ENCODE data around the gene KRT14.
A peak's percentile ranks its signal among the peaks of the same experiment; 100 is the strongest.
"Not testable (repeated sequence)": the region's sequence is repeated elsewhere in the genome, so short reads cannot be mapped to it uniquely, and the experiment has no call there.

KRT14 gene

DNA sequence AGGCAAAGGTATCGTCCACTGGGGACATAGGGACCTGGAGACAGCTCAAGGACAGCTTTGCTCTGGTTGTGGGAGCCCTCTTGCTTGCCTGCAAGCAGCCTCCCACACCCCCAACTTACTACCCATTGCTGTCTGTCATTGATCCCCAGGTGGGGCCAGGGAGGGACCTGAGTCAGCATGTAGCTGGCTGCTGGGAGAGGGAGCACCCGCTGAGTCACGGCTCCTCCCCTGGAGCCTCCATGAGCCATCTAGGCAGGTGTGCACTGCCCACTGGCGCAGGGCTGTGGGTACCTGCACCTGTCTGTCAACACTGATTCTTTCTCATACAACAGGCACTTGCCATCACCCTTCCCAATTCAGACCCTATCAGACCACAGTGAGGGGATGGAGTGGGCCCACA, 10.0 kb downstream of the KRT14 start:
- DNase-seq = not testable (repeated sequence)

DNA sequence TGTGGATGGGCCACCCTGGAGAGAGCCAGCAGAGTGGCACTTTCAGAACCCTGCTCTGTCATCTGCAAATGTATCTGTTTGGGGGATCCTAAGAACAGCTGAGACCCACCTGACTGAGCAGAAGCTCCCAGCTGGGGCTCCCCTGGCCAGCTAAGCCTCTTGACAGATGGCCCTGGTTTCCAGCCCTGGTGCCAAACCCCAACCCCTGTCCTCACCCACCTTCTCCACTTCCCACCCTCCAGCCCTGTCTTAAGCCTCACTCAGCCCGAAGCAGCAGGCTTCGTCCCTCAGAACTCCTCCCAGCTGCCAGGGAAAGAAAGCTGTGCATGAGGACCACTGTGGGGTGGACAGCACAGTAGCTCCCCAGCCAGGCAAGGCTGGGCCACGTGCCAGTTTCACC, 11.4 kb downstream of the KRT14 start:
- no peak for DNase-seq

DNA sequence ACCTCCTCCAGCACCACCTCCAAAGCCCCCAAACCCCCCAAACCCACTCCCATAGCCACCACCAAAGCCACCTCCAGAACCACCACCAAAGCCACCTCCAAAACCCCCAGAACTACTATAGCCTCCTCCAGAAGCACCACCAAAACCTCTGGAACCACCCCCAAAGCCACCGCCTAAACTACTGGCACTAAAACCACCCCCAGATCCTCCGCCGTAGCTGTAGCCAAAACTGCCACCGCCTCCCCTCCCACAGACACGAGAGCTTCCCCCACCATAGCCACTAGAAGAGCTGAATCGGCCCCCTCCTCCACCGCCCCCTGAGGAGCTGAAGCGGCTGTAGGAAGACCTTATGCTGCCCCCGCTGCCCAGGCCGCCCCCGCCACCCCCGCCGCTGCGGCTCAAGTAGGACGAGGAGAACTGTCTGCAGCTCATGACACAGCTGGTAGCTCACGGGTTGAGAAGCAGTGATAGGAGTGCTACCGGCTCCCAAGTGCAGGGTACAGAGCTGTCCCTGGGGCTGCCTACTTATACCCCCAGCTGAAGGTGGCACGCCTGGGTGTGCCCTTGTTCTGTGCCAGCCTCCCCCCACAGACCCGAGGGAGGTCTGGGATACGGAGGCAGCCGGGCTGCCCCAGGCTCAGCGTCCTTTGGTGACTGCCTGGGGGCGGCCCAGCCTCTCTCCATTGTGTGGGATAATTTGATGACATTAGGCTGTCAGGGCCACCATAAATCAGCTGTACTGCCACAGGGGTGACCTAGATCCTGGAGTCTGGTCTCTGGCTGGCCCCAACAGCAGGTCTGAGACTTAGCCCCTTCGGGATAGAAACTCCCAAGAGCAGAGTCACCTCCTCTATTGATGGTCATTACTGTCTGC, 14.9 kb downstream of the KRT14 start, which contains the start of gene KRT9:
KRT9 (minus strand) TSS at position 499 of the 874 bp plus-strand sequence; CDS start at position 432, 67 bp downstream.
- no peak for DNase-seq

DNA sequence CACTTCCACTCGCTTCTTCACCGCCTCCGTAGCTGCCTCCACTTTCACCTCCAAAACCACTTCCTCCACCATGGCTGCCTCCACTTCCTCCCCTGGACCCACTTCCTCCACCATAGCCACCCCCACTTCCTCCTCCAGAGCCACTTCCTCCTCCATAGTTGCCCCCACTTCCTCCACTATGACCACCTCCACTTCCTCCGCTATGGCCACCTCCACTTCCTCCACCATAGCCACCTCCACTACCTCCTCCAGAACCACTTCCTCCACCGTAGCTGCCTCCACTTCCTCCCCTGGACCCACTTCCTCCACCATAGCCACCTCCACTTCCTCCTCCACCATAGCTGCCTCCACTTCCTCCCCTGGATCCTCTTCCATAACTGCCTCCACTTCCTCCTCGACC, 19.4 kb downstream of the KRT14 start:
- DNase-seq = peak in 2 of 6 experiments; percentile 10 to 13

DNA sequence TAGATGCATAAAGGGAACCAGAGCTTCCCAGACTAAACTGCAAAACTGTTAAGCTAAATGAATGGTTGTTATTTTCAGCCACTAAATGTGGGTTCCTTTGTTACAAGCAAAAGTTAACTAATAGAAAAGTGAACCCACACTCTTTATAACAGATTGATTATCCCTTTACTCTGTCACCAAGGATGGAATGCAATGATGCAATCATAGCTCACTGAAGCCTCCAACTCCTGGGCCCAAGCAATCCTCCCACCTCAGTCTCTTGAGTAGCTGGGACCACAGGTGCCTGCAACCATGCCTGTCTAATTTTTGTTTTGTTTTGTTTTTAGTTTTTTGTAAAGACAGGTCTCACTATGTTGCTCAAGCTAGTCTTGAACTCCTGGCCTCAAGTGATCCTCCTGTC, 21.4 kb downstream of the KRT14 start:
- no peak for DNase-seq

DNA sequence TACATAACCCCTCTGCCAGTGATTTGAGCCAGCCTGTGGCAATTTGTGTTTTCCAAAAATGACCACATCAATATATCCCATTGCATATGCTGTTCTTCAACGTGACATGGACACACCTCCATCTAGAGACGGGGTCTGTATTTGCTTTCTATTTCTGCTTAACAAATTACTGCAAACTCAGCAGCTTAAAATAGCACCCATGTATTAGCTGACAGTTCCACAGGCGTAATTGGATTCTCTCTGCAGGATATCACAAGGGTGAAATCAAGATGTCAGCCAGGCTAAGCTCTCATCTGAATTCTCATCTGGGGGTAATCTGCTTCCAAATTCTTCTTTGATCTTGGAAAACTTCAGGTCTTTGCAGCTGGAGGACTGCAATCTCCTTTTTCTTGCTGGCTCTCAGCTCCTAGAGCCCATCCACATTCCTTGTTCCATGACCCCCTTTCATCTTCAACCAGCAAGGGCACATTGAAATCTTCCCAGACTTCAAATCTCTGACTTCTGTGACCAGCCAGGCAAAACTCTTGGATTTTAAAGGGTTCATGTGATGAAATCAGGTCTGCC, 23.0 kb downstream of the KRT14 start:
- no peak for DNase-seq

DNA sequence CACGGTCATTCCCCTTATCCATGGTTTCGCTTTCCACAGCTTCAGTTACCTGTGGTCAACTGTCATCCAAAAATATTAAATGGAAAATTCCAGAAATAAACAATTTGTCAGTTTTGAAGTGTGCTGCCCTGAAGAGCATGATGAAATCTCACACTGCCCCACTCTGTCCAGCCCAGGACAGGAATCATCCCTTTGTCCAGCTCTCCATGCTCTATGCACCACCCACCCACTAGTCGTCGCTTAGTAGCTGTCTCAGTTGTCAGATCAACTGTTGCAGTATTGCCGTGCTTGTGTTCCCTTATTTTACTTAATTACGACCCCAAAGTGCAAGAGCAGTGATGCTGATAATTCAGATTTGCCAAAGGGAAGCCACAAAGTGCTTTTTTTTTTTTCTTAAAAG, 25.1 kb downstream of the KRT14 start:
- no peak for DNase-seq

DNA sequence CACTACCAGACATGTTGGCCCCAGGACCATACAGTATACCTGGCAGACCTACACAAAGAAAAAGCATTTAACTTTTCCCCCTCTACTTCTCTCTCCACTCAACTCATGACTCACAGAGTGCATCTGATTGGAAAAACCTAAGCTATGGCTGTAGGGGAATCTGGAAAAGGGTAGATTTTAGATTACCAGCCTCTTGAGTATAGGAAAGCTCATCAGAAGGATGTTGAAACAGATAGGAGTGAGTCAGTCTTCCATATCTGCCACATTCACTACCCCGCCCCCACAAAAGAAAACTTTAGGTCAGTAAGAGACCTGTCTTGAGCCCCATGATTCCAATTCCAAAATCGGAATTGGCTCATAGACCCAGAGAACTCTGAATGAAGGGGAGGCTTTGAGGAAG, 27.1 kb downstream of the KRT14 start:
- DNase-seq = no peak

DNA sequence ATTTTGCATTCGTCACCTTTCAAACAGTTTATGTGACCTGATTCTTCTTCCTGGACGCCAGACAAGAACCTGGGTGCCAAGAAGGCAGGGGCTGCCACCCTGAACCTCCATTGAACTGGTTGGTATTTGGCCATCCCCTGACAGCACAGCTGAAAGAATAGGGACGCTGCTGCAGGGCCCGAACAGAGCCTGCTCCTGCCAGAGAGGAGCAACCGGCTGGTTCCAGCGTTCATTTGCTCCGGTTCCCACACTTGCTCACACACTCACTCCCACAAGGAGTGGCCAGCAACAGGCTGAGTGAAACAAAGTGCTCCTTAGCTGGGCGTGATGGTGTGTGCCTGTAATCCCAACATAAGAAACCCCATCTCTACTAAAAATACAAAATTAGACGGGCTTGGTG, 29.8 kb downstream of the KRT14 start:
- DNase-seq = no peak

DNA sequence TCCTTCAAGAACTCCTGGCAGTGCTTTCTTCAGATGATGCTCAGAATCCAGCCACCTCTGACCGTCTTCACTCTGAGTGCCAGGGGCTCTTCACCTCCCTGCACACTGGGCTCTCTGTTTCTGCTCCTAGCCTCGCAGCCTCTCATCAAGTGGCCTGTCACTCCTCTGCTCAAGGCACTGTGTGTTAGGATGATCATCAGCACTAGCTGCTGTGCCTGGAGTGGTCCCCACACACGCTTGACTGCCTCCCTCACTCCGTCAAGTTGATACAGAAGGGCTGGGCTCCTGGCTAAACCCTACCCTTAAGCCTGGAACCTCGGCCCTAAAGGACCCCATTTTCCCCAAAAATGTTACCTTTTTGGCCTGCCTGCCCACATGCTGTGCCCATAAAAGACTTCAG, 30.4 kb downstream of the KRT14 start:
- DNase-seq = no peak

DNA sequence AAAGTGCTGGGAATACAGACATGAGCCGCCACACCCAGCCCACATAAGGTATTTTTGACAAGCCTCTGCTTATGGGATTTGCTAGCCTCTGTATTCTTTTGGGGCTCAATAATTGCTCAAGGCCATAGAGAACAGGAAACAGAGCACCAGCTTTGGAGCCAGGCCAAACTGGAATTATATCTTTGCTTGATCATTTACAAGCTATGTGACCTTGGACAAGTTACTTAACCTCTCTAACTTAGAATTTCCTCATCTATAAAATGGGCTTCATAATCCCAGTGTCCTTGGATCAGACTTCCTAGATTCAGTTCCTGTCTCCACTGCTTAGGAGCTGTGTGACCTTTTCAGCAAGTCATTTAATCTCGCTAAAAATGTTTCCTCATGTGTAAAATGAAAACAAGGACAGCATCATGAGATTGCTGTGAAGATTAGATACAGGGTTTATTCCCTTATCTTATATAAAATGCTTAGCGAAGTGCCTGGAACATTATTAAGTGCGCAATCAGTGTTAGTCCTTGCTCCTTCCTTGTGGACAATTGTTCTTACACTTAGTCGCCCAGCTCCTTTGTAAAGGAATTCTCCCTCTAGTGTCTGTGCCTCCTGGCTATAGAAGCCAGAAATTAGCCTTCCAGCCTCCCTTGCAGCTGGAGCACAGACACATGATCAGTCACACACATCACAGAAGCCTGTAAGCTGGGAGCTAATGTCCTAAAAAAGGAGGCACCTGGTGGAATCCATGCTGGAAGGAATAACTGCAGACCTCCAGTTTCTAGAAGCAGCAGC, 31.4 kb downstream of the KRT14 start:
- no peak for DNase-seq

DNA sequence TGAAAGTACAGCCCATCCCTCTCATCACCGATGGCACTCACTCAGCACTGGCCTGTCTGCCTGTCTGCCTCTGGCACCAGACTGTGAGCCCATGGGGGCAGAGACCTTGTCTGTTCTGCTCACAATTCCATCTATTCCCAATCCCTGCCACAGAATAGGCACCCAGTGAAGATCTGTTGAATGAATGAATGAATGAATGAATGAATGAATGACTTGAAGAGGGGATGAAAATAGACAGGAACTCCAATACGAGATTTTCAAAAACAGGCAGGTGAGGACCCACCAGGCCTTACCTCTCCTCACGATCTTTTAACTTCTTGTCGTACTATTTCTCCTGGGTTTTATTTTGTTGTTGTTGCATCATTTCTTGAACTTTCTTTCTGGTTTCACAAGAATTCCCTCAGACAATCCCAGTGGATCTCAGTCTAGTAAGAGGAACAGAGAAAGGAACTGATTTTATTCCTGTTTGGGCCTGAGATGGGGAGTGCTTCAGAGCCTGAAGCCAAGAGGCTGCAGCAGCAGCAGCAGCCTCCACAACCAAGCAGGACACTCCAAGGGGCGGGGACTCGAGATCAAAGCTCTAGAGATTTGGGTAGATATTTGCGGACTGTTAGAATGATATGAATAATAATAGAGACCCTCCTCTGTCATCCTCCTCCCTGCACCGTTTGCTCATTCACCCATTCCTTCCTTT, 32.6 kb downstream of the KRT14 start:
- DNase-seq = no peak

DNA sequence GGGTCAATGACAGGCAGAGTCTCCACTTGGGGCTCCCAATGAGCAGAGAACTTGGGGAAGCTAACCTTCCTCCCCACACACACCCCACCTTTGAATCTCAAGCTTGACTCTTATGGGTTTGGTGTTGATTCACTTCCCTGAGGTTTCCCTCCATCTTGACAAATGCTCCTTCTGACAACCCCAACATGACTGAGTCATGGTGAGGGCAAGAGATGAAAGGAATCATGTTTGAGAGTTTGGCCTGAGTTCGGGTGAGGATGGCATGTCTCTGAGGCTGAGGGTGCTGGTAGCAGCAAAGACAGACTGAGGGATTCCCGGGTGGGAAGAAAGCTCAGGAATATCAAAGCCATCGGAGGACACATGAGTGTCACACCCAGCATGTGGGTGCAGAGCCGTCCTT, 33.5 kb downstream of the KRT14 start:
- no peak for DNase-seq

DNA sequence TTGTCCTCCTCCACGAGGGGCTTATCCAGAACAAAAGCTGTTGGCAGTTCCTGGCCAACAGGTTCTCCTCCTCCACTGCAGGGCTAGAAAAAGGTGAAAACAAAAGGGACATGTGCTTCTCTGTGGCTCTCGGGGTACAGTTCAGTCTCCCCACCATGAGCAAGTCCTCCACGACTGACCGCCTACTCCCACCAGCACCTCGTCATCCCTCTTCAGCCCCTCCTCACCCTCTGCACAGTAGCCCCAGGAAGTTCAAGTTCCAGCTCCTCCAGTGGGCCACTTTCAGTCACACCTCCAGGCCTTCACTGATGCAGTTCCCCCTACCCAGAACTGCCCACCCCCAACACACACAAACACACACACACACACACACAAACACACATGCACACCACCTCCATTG, 34.2 kb downstream of the KRT14 start:
- DNase-seq = no peak

DNA sequence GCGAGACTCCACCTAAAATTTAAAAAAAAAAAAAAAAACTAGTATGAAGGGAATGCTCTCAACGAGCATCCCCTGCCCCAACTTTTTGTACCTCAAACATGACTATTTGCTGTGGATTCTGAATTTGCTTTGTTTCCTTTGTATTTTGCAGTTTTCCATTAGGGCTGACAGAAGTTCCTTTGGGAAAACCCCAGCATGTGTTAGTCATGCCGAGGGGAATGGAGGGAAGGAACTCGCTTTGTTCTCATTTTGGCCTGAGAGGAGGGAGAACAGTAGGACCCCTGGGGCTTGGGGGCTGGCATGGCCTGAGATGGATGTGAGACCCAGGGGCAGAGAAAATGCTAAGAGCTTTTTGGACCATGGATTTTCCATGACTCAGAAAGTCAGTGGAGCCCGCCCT, 35.3 kb downstream of the KRT14 start:
- DNase-seq = no peak

DNA sequence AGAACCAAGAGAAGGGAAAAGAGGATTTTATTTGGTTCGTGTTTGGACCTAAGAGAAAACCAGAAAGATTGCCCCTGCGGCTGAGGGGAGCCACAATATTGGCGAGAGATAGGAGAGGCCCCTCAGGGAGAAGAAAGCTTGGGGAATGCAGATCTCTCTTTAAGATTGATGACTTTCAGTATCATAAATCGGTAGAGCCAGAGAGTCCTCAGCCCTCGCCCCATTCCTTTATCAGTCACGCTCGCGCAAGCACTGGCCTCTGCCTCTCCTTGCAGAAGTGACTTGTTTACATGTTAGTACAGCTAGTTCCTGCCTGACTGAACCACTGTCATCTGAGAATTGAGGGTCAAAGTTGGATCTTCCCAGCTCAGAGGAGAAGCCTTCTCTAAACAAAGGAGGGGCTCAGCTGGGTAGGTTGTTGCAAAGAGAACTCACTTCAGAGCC, 37.1 kb downstream of the KRT14 start:
- no peak for DNase-seq

DNA sequence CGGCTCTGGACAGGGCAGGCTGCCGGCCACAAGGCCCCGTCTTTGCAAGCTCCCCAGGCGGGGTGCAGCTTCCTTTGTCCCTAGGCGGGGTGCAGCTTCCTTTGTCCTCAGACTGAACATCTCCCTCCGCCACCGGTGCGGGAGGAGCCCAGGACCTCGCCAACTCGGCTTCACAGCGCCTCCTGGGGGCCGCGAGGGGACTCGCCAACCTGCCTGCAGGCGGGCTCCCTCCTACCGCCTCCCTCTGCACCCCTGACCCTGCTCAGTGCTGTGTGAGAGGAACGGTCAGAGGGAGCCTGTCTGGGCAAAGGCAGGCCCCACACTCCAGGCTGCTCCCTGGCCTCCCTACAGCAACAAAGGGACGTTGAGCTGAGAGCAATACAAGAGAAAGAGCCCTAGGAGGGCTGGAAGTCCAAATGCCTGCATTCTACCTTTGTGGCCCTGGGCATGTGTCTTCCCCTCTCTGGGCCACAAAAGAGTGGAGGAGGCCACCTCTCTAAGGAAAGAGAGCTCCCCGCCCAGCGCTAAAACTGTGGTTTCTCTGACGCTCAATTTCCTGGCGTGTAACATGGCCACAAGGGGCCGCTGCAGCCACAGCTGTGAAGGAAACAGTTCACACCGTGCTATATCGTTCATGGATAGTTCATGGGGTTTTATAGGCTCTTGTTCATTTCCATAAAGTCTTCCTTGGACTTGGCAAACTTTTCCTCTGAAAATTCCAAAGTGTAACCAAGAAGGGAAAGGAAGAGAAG, 37.7 kb downstream of the KRT14 start:
- DNase-seq = peak; percentile 63 to 86 (median 71)

DNA sequence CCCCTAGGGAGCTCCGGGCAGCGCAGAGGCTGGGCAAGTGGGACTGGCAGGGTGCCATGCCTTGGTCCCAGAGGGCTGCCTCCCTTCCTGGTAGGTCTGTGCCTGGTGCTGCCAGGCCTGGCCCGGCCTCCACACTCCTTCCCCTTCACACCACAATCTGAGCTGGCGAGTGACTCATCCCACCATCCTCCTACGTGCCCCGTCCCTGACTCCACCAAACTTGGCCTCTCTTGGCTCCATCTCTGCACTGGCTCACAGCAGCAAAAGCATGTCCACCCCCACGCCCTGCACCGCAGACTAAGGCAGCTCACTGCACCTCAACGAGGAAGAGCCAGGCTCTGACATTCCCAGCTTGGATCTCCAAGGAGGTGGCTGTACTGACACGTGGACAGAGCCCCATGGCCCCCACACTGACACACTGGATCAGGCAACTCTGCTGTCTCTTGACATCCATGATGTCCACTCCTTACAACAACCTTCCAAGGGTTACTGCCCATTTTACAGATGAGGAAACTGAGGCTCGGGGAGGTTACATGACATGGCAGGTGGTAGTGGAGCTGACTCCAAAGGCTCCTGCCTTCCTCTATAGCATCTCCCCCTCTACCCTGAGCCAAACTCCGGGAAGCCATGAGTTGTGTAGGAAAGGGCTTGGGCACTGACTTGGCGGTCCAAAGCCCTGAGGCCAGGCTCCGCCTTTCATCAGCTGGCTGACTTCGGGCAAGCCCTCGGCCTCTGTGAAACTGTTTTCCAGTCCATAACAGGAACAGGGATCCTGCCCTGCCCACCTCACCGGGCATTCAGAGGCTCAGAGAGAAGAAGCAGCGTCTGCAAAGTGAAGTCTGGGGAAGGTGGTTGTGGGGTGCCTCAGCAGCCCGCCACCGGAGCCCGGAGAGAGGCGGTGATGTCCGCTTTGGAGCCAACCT, 38.5 kb downstream of the KRT14 start:
- no peak for DNase-seq

DNA sequence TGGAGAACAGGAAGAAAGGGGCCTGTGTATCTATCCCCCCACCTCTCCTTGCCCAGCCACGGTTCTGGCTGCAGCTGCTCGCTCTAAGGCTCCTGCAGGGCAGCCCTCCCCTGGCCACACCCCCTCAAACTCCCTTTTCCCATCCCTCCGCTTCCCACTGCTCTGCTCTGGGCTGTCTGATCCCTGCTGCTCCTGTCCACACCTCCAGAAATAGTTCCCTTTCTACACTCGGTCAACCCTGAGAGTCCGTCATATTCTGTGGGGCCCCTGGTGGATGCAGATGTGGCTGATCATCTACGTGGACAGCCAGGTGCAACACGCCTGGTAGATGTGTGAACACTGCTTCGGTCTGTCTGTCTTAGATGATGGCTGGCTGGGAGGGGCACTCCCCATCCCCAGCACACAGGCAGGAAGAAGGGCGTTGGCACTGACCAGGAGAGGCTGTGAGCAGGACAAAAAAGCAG, 39.3 kb downstream of the KRT14 start:
- DNase-seq = no peak

DNA sequence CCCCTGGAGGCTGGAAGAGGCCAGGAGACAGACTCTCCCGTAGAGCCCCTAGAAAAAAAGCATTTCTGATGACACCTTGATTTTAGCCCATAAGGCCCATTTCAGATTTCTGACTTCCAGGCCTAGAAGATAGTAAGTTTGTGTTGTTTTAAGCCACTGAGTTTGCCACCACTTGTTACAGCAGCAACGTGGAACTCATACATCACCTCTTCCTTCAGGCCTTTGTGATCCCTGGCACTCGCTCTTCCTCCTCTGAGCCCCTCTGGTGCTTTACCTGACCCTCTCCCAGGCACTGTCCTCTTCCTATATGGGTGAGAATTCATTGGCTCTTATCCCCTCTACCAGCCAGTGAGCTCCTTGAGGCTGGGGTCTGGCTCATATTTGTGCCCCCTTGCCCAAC, 39.9 kb downstream of the KRT14 start:
- no peak for DNase-seq

DNA sequence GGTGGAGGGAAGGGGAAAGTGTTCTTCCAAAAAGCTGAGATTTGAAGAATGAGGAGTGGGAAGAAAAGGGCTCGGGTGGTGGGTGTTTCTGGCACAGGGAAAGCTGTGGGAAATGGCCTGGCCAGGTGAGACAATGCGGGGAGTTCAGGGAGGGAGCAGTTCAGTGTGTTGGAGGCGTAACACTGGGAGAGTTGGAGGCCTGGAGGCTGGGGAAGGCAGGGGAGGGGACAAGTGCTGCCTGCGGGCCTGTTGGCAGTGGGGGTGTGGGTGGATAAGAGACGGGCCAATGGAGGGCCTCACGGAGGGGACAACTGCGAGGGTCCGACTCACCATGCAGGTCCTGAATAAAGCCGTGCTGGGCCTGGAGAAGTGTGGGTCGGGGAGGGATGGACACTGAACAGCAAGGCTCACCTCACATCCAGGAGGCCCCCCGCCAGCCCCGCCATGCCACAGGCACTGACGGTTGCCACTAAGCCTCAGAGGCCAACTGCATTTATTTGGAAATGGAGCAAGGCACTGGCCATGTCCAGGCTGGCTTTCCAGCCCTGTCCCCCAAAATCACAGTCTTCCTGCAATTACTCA, 40.8 kb downstream of the KRT14 start:
- no peak for DNase-seq
